GM18508 (cell line): ENCODE measurements around the gene SMCHD1.
"Not testable (repeated sequence)": the region's sequence is repeated elsewhere in the genome, so short reads cannot be mapped to it uniquely, and the experiment has no call there.

Experiments
- ATAC-seq: cut with Tn5 transposase; IDR thresholded peaks from one replicate; pipeline ENCODE4 v1.9.1; 2021; ENCODE audit warnings: moderate number of reproducible peaks; ENCODE audit not compliant: insufficient read depth, unreplicated experiment

The SMCHD1 gene

GRCh38 chr18:2656981-2657512 is 1.5 kb downstream of the SMCHD1 start:
- ATAC-seq = no peak

- no peak for ATAC-seq
These were observed 2.4 kb downstream of the SMCHD1 start for GRCh38 chr18:2657788-2658458.

GRCh38 chr18:2660849-2661248 is 5.3 kb downstream of the SMCHD1 start:
- not testable (repeated sequence) for ATAC-seq

GRCh38 chr18:2662288-2662687 is 6.8 kb downstream of the SMCHD1 start:
- not testable (repeated sequence) for ATAC-seq

- ATAC-seq = no peak
These were observed 7.5 kb downstream of the SMCHD1 start for GRCh38 chr18:2662990-2663389.

GRCh38 chr18:2672410-2672809 is 16.9 kb downstream of the SMCHD1 start:
- no peak for ATAC-seq

- ATAC-seq = no peak
These were observed 17.3 kb downstream of the SMCHD1 start for GRCh38 chr18:2672872-2673271.

GRCh38 chr18:2678933-2679332 is 23.4 kb downstream of the SMCHD1 start:
- ATAC-seq = not testable (repeated sequence)

- ATAC-seq = no peak
These were observed 24.8 kb downstream of the SMCHD1 start for GRCh38 chr18:2680216-2680792.

GRCh38 chr18:2681993-2682603 is 26.6 kb downstream of the SMCHD1 start:
- ATAC-seq = no peak

- no peak for ATAC-seq
These were observed 27.5 kb downstream of the SMCHD1 start for GRCh38 chr18:2683055-2683454.

- no peak for ATAC-seq
These were observed 30.9 kb downstream of the SMCHD1 start for GRCh38 chr18:2686349-2686968.

- ATAC-seq = no peak
These were observed 32.0 kb downstream of the SMCHD1 start for GRCh38 chr18:2687390-2688001.

- ATAC-seq = no peak
These were observed 37.0 kb downstream of the SMCHD1 start for GRCh38 chr18:2692508-2692907.

GRCh38 chr18:2697184-2697583 is 41.7 kb downstream of the SMCHD1 start:
- no peak for ATAC-seq

- ATAC-seq = no peak
These were observed 43.5 kb downstream of the SMCHD1 start for GRCh38 chr18:2699001-2699400.

- ATAC-seq = no peak
These were observed 49.0 kb downstream of the SMCHD1 start for GRCh38 chr18:2704541-2704940.

GRCh38 chr18:2706903-2707302 is 51.4 kb downstream of the SMCHD1 start:
- ATAC-seq = no peak

GRCh38 chr18:2707551-2708168 is 52.1 kb downstream of the SMCHD1 start:
- no peak for ATAC-seq

- no peak for ATAC-seq
These were observed 53.8 kb downstream of the SMCHD1 start for GRCh38 chr18:2709316-2709715.
